PC-3 (cell line): ENCODE data around the gene PPCDC. TPM values are rescaled to one million over a fixed set of nuclear protein-coding genes. Genes with fewer than 3 reads are reported as not detected.

Source experiments
- ATAC-seq: fragments of 200-7000 bp; cut with Tn5 transposase; 2 replicates; pipeline ENCODE4 v1.9.1; 2020; ENCODE audit warnings: mild to moderate bottlenecking, moderate library complexity
- BruUV-seq: library from RNA; stranded (reverse); fragments of 400-500 nt; replicated peaks from 2 replicates; lab custom pipeline; 2021; lab: Mats Ljungman, UMichigan
- CTCF ChIA-PET: fragments of 300-600 bp; sonication (Branson Sonifier 250); formaldehyde crosslinking; loops from one replicate; lab custom pipeline; 2022; ENCODE audit warnings: antibody characterized with exemption; lab: Charles Lee
- POLR2A ChIA-PET: fragments of 300-600 bp; sonication (Branson Sonifier 250); formaldehyde crosslinking; loops from one replicate; lab custom pipeline; 2022; ENCODE audit warnings: antibody characterized with exemption; ENCODE audit not compliant: unreplicated experiment; lab: Charles Lee
- DNase-seq: peaks from one replicate; pipeline ENCODE4 v3.0.0-alpha.2; 2015
- H2AFZ ChIP-seq: fragments of 300-600 bp; sonication (generic); 2 replicates; pipeline ENCODE4 v1.6.0; 2016; ENCODE audit warnings: antibody characterized with exemption, low read length
- H3F3A ChIP-seq: fragments of 300-600 bp; sonication (generic); one replicate; pipeline ENCODE4 v1.6.0; 2017; ENCODE audit warnings: antibody characterized with exemption, low read length, control low read depth, mild to moderate bottlenecking; ENCODE audit not compliant: unreplicated experiment
- H3K27ac ChIP-seq: fragments of 300-600 bp; sonication (generic); 2 replicates; pipeline ENCODE4 v1.5.1; 2016; ENCODE audit warnings: mild to moderate bottlenecking, low read length
- H3K27me3 ChIP-seq: fragments of 300-600 bp; sonication (generic); 2 replicates; pipeline ENCODE4 v1.6.1; 2016; ENCODE audit warnings: low read length, mixed read lengths
- H3K36me3 ChIP-seq: fragments of 300-600 bp; sonication (generic); 2 replicates; pipeline ENCODE4 v1.6.1; 2016; ENCODE audit warnings: low read depth, mixed run types, low read length, mixed read lengths
- H3K4me1 ChIP-seq: fragments of 300-600 bp; sonication (generic); 2 replicates; pipeline ENCODE4 v1.5.1; 2016; ENCODE audit warnings: low read length; ENCODE audit not compliant: insufficient read depth
- H3K4me2 ChIP-seq: fragments of 300-600 bp; sonication (generic); 2 replicates; pipeline ENCODE4 v1.6.0; 2016; ENCODE audit warnings: low read length
- H3K4me3 ChIP-seq: fragments of 300-600 bp; sonication (generic); 2 replicates; pipeline ENCODE4 v1.5.1; 2016; ENCODE audit warnings: mild to moderate bottlenecking, low read length, mixed read lengths
- H3K79me2 ChIP-seq: fragments of 300-600 bp; sonication (generic); 2 replicates; pipeline ENCODE4 v1.6.1; 2017; ENCODE audit warnings: low read length, mixed read lengths
- H3K9ac ChIP-seq: fragments of 300-600 bp; sonication (generic); 2 replicates; pipeline ENCODE4 v1.6.0; 2016; ENCODE audit warnings: mild to moderate bottlenecking, low read length
- H3K9me2 ChIP-seq: fragments of 300-600 bp; sonication (generic); replicated peaks from 2 replicates; pipeline ENCODE4 v1.6.1; 2016; ENCODE audit warnings: mixed run types, low read length, mixed read lengths
- H3K9me3 ChIP-seq: fragments of 300-600 bp; sonication (generic); 2 replicates; pipeline ENCODE4 v1.6.1; 2016; ENCODE audit warnings: low read length, mixed read lengths
- H4K20me1 ChIP-seq: fragments of 300-600 bp; sonication (generic); 2 replicates; pipeline ENCODE4 v1.6.1; 2016; ENCODE audit warnings: low read length, mixed read lengths
- CTCF ChIP-seq: fragments of 300-600 bp; sonication (generic); conservative IDR thresholded peaks from 2 replicates; pipeline ENCODE4 v1.5.1; 2017; ENCODE audit warnings: antibody characterized with exemption, low read depth, mild to moderate bottlenecking, low read length
- EZH2 ChIP-seq: fragments of 300-600 bp; sonication (generic); IDR thresholded peaks from one replicate; pipeline ENCODE4 v1.6.1; 2017; ENCODE audit warnings: antibody characterized with exemption, mild to moderate bottlenecking, low read length; ENCODE audit not compliant: unreplicated experiment
- EZH2phosphoT487 ChIP-seq: fragments of 300-600 bp; sonication (generic); IDR thresholded peaks from 2 replicates; pipeline ENCODE4 v1.6.1; 2018; ENCODE audit warnings: mild to moderate bottlenecking, antibody characterized with exemption, low read length, borderline replicate concordance
- intact Hi-C: fragments of 100-400 bp; cut with micrococcal nuclease; formaldehyde crosslinking; loops from 2 replicates; pipeline ENCODE4 v1.9.0; 2023
- total RNA-seq: library from RNA; depleted of rRNA; stranded (reverse); fragments of >200 nt; gene quantifications from 2 replicates; pipeline ENCODE4 v1.2.3, GENCODE V29; 2014

PPCDC gene
- total RNA-seq, 1 experiment from 2014 or later = 31.5 TPM

DNA sequence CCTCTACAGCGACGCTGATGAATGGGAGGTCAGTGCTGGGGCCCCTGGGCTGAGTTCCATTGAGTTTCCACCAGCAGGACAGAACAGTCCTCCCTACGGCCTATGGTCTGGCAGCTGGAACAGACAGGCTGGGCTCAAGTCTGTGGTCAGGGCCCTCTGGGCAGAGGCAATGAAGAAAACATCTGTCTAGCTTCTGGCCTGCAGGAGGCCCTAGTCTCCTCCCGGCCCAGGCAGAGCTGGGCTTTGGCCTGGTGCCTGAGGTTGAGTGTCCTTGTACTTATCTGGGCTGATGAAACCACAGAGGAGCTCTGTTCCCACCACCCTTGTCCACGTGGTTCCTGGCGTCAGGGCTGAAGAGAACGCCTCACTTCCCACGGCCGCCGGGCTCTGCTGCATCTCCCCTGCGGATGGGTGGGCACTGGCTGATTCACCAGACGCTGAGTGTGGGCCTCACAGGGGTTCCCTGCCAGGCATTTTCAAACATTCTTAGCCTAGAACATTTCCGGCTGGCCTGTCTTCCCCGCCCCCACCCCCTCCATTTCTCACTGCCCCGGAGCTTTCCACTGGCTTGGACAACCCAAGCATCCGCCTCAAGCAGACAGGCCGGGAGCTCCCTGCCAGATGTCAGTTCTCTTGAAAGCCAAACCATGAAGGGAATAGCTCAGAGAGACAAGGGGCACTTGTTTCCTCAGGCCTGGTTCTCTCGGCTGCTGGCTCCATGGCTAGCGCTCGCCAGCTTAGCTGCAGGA lies 20.3 kb downstream of the PPCDC start:
- CTCF ChIA-PET = interaction anchor here (0.7 to 1.3 kb wide), 3 partner anchors 24 to 161 kb away, joined by 3 to 7 read pairs (median 6); partner anchors contain the start of gene C15orf39
- Histone ChIP-seq H3K79me2 (no peaks in the 10 kb centered on the region), H2AFZ (no peak overlapping the region)

GRCh38 chr15:75044258-75044878 lies 21.0 kb downstream of the PPCDC start:
- Histone ChIP-seq H3K9me3 (no peaks in the 10 kb centered on the region), H3K9ac (no peak overlapping the region), H3K36me3 (peaks cover 2% of the 10 kb centered on the region; the same call in 1 of the 2 replicates), H2AFZ (no peak overlapping the region), H3K4me3 (no peak overlapping the region), H3K9me2 (no peaks in the 10 kb centered on the region), H3K27ac (no peak overlapping the region), H3K4me2 (no peak overlapping the region), H3K79me2 (no peaks in the 10 kb centered on the region), H3F3A (no peaks in the 10 kb centered on the region), H4K20me1 (no peaks in the 10 kb centered on the region), H3K4me1 (peaks cover 24% of the 10 kb centered on the region), H3K27me3 (no peaks in the 10 kb centered on the region)
- no peak for ATAC-seq
- no TSS peak for BruUV-seq
- DNase-seq = no peak
- CTCF ChIA-PET = interaction anchor here (0.9 to 1.3 kb wide), 2 partner anchors 23 to 157 kb away, joined by 6 to 7 read pairs; partner anchors contain the start of gene C15orf39
- intact Hi-C loops = no loop called here
- TF ChIP-seq EZH2 = no peak
- TF ChIP-seq CTCF = no peak
- TF ChIP-seq EZH2phosphoT487 = no peak
- POLR2A ChIA-PET = no interaction called here

More for the DNA sequence above, 20.3 kb downstream of the PPCDC start:
- Histone ChIP-seq H3F3A (no peaks in the 10 kb centered on the region), H3K27me3 (no peaks in the 10 kb centered on the region), H3K36me3 (peaks cover 2% of the 10 kb centered on the region; the same call in 1 of the 2 replicates), H3K4me3 (no peak overlapping the region), H3K9me2 (no peaks in the 10 kb centered on the region), H3K4me1 (peaks cover 24% of the 10 kb centered on the region), H4K20me1 (no peaks in the 10 kb centered on the region), H3K27ac (peak overlapping the region; percentile 52), H3K9me3 (no peaks in the 10 kb centered on the region), H3K9ac (peak overlapping the region; percentile 17; the same call in 1 of the 2 replicates), H3K4me2 (0 out of 2 replicates have a peak overlapping the region, but pooled peaks have one; percentile 25)
- intact Hi-C loops = loop anchor here (2.0 kb wide), 1 partner anchor 161 kb away; no protein-coding TSS in a partner anchor
- POLR2A ChIA-PET = no interaction called here
- TF ChIP-seq CTCF (peak; percentile 26; the same call in 1 of the 2 replicates), EZH2 (no peak)
- DNase-seq = no peak
- BruUV-seq = no TSS peak
- peak; percentile 32 for ATAC-seq
